Breast epithelium (tissue), 4 donors: ENCODE data around the gene POU3F2. TPM values are rescaled to one million over a fixed set of nuclear protein-coding genes. Genes with fewer than 3 reads are reported as not detected.

Experiments used
- DNase-seq, 2 donors: peaks; one replicate each; pipeline ENCODE4 v3.0.0-alpha.2; 2019; ENCODE audit warnings: low spot score in 2 of 2
- H3K27ac ChIP-seq, 2 donors: fragments of 200-600 bp; sonication (generic) in 1 of 2; one replicate each; pipeline ENCODE4 v1.5.1; 2016 to 2019; ENCODE audit warnings: mild to moderate bottlenecking in 1 of 2
- H3K27me3 ChIP-seq, 2 donors: fragments of 200-600 bp; sonication (generic) in 1 of 2; one replicate each; pipeline versions ENCODE4 v1.5.1 to v1.6.0; 2017 to 2019; ENCODE audit warnings: control low read depth in 1 of 2, mild to moderate bottlenecking in 1 of 2
- H3K36me3 ChIP-seq: fragments of 200-600 bp; one replicate; pipeline ENCODE4 v1.5.1; 2019
- H3K4me1 ChIP-seq, 2 donors: fragments of 200-600 bp; sonication (generic); one replicate each; pipeline ENCODE4 v1.5.1; 2016 to 2019; ENCODE audit warnings: control low read depth in 1 of 2
- H3K4me3 ChIP-seq, 3 donors: fragments of 200-600 bp; sonication (generic); 1 replicate in 2 of 3; 2 replicates in 1 of 3; pipeline ENCODE4 v1.5.1; 2016 to 2019; ENCODE audit warnings: mild to moderate bottlenecking in 3 of 3, moderate library complexity in 2 of 3
- H3K9me3 ChIP-seq, 2 donors: fragments of 200-600 bp; sonication (generic) in 1 of 2; one replicate each; pipeline ENCODE4 v1.5.1; 2016 to 2019; ENCODE audit warnings: control low read depth in 1 of 2
- CTCF ChIP-seq, 3 donors: fragments of 450-650 bp; IDR thresholded peaks; one replicate each; pipeline ENCODE4 v1.5.1; 2016 to 2017; ENCODE audit warnings: antibody characterized with exemption in 3 of 3, mild to moderate bottlenecking in 3 of 3, moderate library complexity in 3 of 3
- POLR2A ChIP-seq: fragments of 450-650 bp; IDR thresholded peaks from one replicate; pipeline ENCODE4 v1.6.1; 2016; ENCODE audit warnings: antibody characterized with exemption, mild to moderate bottlenecking, moderate library complexity
- POLR2AphosphoS5 ChIP-seq, 3 donors: sonication (generic); formaldehyde crosslinking; IDR thresholded peaks; one replicate each; pipeline ENCODE4 v1.6.1; 2017; ENCODE audit warnings: antibody characterized with exemption in 3 of 3
- intact Hi-C: fragments of 100-400 bp; cut with DNase I; formaldehyde crosslinking; loops from one replicate; pipeline ENCODE4 v1.15.1; 2023; ENCODE audit warnings: low total_unique reads
- total RNA-seq, 3 donors: library from RNA; depleted of rRNA; stranded (reverse); fragments of >200 nt; gene quantifications; one replicate each; pipeline ENCODE4 v1.1.0, GENCODE V29; 2016

The POU3F2 gene
- not detected for total RNA-seq

GRCh38 chr6:98834060-98835031, at the start of gene POU3F2:
TSS of gene POU3F2 (plus strand) at chr6:98834574. CDS start at chr6:98834874, 300 bp downstream.
- intact Hi-C loops = no loop called here
- Histone ChIP-seq H3K4me3 (peak within 1 kb of the TSS; percentile 44 to 74 (median 57)), H3K4me1 (peaks cover 19 to 21% of the 10 kb centered on the region in 2 donors), H3K36me3 (no peaks in the 10 kb centered on the region), H3K27me3 (peaks cover 14 to 97% of the 10 kb centered on the region in 2 donors), H3K27ac (no peak within 1 kb of the TSS), H3K9me3 (no peaks in the 10 kb centered on the region)
- DNase-seq = no peak
- TF ChIP-seq POLR2A = no peak
- no peak for TF ChIP-seq CTCF (IDR thresholded peaks at IDR 0.05)
- no peak for TF ChIP-seq POLR2AphosphoS5 (IDR thresholded peaks at IDR 0.05)

- DNase-seq = no peak
- Histone ChIP-seq H3K9me3 (no peaks in the 10 kb centered on the region), H3K4me1 (no peaks in the 10 kb centered on the region), H3K27me3 (peaks cover 0 to 24% of the 10 kb centered on the region in 2 donors), H3K27ac (no peak overlapping the region), H3K4me3 (no peak overlapping the region), H3K36me3 (no peaks in the 10 kb centered on the region)
- TF ChIP-seq CTCF (IDR thresholded peaks at IDR 0.05) = no peak
- no peak for TF ChIP-seq POLR2A
- TF ChIP-seq POLR2AphosphoS5 (IDR thresholded peaks at IDR 0.05) = no peak
- intact Hi-C loops = no loop called here
Measured at GRCh38 chr6:98787435-98787834, 46.9 kb upstream of the POU3F2 start.

- H3K27me3 ChIP-seq = peaks cover 0 to 24% of the 10 kb centered on the region in 2 donors
- no peak for DNase-seq
- no peak overlapping the region for H3K4me3 ChIP-seq
- no peak for TF ChIP-seq POLR2A
- no peak for TF ChIP-seq POLR2AphosphoS5 (IDR thresholded peaks at IDR 0.05)
- no peak for TF ChIP-seq CTCF (IDR thresholded peaks at IDR 0.05)
- H3K36me3 ChIP-seq = no peaks in the 10 kb centered on the region
- H3K4me1 ChIP-seq = no peaks in the 10 kb centered on the region
- H3K9me3 ChIP-seq = no peaks in the 10 kb centered on the region
- intact Hi-C loops = no loop called here
- H3K27ac ChIP-seq = no peak overlapping the region
Measured at GRCh38 chr6:98787961-98788360, 46.4 kb upstream of the POU3F2 start.

- Histone ChIP-seq H3K4me1 (no peaks in the 10 kb centered on the region), H3K36me3 (no peaks in the 10 kb centered on the region), H3K4me3 (no peak overlapping the region), H3K9me3 (no peaks in the 10 kb centered on the region), H3K27ac (no peak overlapping the region), H3K27me3 (peaks cover 0 to 6% of the 10 kb centered on the region in 2 donors)
- DNase-seq = no peak
- no peak for TF ChIP-seq CTCF (IDR thresholded peaks at IDR 0.05)
- TF ChIP-seq POLR2AphosphoS5 (IDR thresholded peaks at IDR 0.05) = no peak
- TF ChIP-seq POLR2A = no peak
- intact Hi-C loops = no loop called here
Measured at GRCh38 chr6:98794307-98794842, 40.0 kb upstream of the POU3F2 start.
